Measurements from ENCODE around the gene TACC2.

The TACC2 gene

DNA sequence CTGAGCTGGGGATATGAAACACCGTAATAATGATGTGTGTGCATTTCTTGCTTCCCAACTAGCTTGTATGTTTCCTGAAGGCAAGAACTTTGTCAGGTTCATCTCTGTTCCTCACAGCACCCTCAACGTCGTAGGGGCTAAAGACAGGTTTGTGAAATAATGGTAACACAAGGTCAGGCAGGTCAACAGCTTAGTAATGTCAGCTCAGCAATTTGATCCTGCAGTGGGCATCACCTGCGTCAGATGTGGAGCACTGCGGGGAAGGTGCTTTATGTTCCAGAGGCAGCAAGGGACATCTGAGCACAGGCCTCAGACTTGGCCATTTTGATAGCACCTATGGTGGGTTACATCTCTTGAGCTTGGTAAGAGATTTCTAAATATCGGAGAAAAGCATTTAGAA, 230.4 kb downstream of the TACC2 start:
- H3K4me3 ChIP-seq (ENCODE audit: low read depth, low read length) = no peak overlapping the region
- H3K4me1 ChIP-seq = no peaks in the 10 kb centered on the region
- peaks cover 14% of the 10 kb centered on the region for H3K36me3 ChIP-seq
- H3K27me3 ChIP-seq = no peaks in the 10 kb centered on the region
- DNase-seq = no peak
- TF ChIP-seq, protein P1, sequence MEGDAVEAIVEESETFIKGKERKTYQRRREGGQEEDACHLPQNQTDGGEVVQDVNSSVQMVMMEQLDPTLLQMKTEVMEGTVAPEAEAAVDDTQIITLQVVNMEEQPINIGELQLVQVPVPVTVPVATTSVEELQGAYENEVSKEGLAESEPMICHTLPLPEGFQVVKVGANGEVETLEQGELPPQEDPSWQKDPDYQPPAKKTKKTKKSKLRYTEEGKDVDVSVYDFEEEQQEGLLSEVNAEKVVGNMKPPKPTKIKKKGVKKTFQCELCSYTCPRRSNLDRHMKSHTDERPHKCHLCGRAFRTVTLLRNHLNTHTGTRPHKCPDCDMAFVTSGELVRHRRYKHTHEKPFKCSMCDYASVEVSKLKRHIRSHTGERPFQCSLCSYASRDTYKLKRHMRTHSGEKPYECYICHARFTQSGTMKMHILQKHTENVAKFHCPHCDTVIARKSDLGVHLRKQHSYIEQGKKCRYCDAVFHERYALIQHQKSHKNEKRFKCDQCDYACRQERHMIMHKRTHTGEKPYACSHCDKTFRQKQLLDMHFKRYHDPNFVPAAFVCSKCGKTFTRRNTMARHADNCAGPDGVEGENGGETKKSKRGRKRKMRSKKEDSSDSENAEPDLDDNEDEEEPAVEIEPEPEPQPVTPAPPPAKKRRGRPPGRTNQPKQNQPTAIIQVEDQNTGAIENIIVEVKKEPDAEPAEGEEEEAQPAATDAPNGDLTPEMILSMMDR (IDR thresholded peaks at IDR 0.05; ENCODE audit: low read depth, low read length) = no peak
- H3K9me3 ChIP-seq = no peaks in the 10 kb centered on the region

DNA sequence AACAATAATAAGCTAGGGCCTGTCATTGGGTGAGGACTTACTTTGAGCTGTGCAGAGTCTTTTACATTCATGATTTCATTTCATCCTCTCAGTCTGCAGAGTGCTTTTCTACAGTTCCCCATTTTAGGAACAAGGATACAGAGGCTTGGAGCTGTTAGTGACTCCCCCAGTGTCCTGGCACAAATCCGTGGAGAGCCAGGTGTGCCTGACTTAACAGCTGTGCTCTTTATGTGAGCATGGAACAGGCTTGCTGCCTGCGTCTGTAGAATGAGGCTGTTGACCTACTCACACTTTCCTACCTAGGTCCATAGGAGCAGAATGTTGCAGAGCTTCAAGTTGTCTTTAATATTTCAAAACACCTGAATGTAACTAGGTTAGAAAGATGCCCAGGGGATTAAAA, 231.8 kb downstream of the TACC2 start:
- Histone ChIP-seq H3K4me3 (ENCODE audit: low read depth, low read length) (no peak overlapping the region), H3K4me1 (no peaks in the 10 kb centered on the region), H3K9me3 (no peaks in the 10 kb centered on the region), H3K27me3 (no peaks in the 10 kb centered on the region), H3K36me3 (peaks cover 14% of the 10 kb centered on the region)
- no peak for DNase-seq
- TF ChIP-seq, protein P1 (IDR thresholded peaks at IDR 0.05; ENCODE audit: low read depth, low read length) = no peak

DNA sequence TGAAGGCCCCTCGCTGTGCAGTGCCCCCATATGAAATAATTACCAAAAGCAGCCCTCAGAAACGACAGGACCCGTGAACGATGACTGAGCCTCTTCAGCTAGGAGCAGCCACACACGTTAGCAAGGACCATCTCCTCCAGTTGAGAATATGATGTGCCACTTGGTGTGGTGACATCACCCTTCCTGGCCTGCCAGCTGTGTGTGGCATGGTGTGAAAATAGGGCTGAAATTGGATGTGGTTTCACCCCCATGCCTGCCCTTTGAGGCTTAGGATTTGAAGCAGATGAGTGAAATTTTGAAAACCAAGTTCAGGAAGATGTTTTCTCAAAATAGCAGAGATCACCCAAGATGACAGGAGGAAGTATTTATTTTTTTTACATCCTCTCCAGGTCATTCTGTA, 233.0 kb downstream of the TACC2 start:
- no peak for DNase-seq
- TF ChIP-seq, protein P1 (IDR thresholded peaks at IDR 0.05; ENCODE audit: low read depth, low read length) = no peak
- no peaks in the 10 kb centered on the region for H3K4me1 ChIP-seq
- H3K4me3 ChIP-seq (ENCODE audit: low read depth, low read length) = no peak overlapping the region
- no peaks in the 10 kb centered on the region for H3K9me3 ChIP-seq
- peaks cover 14% of the 10 kb centered on the region for H3K36me3 ChIP-seq
- no peaks in the 10 kb centered on the region for H3K27me3 ChIP-seq

DNA sequence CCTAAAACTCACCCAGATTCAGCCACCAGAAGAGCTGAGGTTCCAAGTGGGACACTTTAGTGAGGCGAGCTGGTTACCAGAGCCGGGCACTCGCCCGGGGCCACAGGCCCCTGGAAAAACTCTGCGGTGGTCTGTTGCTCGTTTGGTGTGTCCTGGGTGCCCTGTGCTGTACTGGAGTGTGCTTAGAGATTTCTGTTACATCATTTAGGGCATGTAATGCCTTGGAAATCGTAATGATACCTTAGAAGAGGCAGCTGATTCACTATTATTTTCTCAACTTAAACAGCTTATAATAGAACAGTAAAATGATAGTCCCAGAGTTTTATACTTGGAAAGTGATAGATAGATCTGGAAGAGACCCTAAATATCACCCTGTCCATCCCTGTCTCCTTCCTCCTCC, 233.7 kb downstream of the TACC2 start:
- no peaks in the 10 kb centered on the region for H3K9me3 ChIP-seq
- H3K36me3 ChIP-seq = peaks cover 16% of the 10 kb centered on the region
- H3K27me3 ChIP-seq = no peaks in the 10 kb centered on the region
- no peak overlapping the region for H3K4me3 ChIP-seq (ENCODE audit: low read depth, low read length)
- TF ChIP-seq, protein P1 (IDR thresholded peaks at IDR 0.05; ENCODE audit: low read depth, low read length) = no peak
- no peaks in the 10 kb centered on the region for H3K4me1 ChIP-seq
- DNase-seq = no peak

DNA sequence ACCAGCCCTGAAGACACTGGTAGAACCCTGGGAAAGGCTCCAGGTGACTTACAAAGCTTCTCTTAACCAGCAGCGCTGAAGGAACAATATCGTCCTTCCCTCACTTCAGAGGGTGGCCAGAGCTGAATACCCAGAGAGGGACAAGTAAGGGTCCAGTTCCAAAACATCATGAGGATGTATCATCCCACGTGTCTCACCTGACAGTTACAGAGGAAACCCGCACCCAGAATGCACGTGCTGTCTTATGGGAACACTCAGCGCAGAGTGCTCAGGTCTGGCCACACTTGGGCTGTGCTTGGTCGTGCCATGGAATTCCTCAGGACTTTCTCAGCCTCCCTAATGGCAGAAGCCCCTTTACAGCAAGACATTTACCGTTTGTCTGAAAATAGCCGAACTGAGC, 235.2 kb downstream of the TACC2 start:
- DNase-seq = no peak
- TF ChIP-seq, protein P1 (IDR thresholded peaks at IDR 0.05; ENCODE audit: low read depth, low read length) = no peak
- H3K4me3 ChIP-seq (ENCODE audit: low read depth, low read length) = no peak overlapping the region
- no peaks in the 10 kb centered on the region for H3K9me3 ChIP-seq
- H3K4me1 ChIP-seq = no peaks in the 10 kb centered on the region
- no peaks in the 10 kb centered on the region for H3K27me3 ChIP-seq
- H3K36me3 ChIP-seq = peaks cover 11% of the 10 kb centered on the region

DNA sequence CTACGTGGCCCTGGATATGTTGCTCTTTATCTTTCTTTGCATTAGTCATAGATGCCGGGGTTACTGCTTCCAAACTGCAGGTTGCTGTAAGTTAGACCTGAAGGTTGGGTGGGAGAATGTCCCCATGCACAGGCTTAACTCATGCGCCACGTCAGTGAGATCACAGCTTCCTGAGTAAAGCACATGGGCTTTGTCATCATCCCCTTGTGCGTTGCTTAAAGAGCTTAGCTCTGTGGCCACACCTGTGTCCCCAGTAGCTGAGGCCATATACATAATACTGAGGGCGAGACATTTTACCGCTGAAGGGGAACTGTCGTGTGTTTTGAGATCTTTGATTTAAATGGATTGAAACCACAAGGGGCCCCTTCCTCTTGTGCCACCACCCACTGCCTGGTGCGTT, 236.4 kb downstream of the TACC2 start:
- H3K36me3 ChIP-seq = peaks cover 11% of the 10 kb centered on the region
- TF ChIP-seq, protein P1 (IDR thresholded peaks at IDR 0.05; ENCODE audit: low read depth, low read length) = no peak
- no peak overlapping the region for H3K4me3 ChIP-seq (ENCODE audit: low read depth, low read length)
- H3K4me1 ChIP-seq = peaks cover 5% of the 10 kb centered on the region
- no peaks in the 10 kb centered on the region for H3K27me3 ChIP-seq
- H3K9me3 ChIP-seq = no peaks in the 10 kb centered on the region
- no peak for DNase-seq

All from BE2C (cell line).